NCI-H524 (cell line): ENCODE results near the gene FAM78A.
"Not testable (repeated sequence)": the region's sequence is repeated elsewhere in the genome, so short reads cannot be mapped to it uniquely, and the experiment has no call there.

Source experiments
- DNase-seq, 2 experiments: peaks; one replicate each; lab custom pipeline; 2025; lab: John Stamatoyannopoulos, UW

FAM78A gene

DNA sequence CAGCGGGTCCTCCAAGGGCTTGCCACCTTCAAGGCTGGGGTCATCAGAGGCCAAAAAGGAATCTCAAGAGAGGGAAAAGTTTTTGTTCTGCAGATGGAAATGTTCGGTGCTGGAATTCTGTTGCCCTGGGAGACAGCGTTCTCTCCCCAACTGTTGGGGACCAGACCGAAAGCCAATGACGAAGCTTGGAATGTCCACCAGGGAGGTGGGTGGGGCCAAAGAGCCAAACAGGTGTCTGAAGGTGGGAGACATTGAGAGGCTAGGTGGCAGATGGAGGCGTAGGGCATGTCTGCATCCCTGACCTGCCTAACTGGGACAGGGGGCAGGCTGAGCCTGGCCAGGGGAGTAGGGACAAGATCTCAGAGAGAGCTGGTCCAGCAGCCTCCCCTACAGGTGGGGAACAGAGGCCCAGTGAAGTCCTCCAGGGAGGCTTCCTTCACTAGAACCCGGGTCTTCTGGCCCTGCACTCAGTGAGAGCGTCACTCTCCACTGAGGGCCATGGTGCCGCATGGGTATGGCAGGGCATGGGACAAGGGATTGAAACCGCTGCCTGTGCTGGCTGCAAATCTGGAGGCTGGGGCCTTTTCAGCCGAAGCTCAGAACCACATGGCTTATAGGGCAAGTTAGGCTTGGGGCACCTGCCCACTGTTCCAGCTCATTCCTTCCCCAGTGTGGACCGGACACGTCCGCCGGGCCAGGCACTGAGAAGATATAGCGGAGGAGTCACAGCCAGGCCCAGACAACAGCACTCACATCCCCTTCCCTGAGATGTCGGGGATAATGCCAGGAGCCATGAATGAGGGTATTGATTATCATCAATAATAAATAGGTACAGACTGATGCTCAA is 5.0 kb upstream of the FAM78A start:
- no peak for DNase-seq

DNA sequence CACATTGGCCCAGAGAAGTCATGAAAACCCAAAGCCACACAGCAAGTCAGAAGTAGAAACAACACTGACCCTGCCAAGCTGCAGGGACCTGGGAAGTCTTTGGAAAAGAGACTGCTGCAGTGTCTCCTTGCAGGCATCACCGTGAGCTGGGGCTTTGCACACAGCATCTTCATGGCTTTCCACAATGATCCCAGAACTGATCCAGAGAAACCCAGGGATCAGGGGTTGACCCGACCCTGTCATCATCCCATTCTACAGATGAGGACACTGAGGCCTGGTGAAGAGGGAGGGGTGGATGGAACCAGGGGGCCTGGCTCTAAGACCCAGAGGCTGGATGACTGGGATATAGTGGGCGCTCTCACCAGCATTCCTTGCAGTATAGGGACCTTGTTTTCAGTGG is 4.3 kb upstream of the FAM78A start:
- no peak for DNase-seq

DNA sequence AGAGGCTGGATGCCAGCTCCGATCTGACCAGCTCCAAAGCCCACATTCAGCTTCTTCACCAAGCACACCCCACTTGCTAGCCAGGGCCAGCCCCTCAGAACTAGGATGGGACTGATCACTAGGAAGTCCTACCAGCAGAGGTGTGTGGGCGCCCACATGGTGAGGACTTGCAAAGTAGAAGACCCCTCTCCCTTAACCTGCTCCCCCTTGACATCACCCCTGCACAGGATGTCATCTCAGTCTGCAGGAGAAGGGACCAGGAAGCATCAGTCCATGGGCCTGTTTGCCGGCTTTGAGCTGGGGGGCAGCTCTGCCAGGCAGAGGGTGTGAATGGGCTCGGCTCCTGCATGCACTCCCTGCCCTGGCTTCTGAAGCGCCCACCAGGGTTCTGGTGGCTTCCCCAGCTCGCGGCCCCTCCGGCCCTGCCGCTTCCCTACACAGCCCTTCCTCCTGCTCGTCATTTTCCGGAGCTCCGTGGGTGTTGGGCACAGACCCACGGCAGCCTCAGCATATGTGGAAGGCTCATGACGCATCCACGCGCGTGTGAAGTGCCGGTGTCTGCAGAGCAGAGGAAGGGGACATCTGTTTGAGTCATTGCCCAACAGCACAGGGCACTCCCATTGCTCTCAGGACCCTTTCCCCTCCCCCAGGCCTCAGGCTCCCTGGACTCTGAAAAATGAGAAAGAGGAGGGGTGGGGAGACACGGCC is 3.7 kb upstream of the FAM78A start:
- no peak for DNase-seq

DNA sequence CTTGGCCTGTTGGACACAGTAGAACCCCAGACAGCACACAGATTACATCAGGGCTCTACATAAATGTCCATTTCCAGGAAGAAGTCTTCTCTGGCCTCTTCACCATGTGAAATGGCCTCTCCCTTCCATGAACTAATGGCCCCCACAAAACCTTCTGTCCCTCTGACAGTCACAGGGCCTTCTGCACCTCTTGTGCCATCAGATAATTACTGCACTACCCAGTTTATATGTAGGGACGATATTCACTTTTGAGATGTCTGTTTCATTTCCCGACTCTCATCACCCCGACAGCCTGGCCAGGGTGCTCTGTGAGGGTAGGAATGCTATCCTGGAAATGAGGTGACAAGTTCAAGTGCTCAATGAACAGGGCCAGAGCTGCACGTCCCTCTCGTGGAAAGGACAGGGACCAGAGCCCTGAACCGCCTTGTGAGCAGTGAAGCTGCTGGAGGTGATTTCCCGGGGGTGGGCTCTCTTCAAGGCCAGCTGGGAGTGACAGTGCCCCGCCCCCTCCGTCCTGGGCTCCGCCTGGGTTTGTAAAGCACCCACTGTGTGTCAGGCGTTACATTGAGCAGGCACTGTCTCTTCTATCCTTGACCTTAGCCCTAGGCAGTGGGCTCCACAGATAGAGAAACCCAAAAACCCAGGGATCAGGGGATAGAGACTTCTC is 3.0 kb upstream of the FAM78A start:
- no peak for DNase-seq

DNA sequence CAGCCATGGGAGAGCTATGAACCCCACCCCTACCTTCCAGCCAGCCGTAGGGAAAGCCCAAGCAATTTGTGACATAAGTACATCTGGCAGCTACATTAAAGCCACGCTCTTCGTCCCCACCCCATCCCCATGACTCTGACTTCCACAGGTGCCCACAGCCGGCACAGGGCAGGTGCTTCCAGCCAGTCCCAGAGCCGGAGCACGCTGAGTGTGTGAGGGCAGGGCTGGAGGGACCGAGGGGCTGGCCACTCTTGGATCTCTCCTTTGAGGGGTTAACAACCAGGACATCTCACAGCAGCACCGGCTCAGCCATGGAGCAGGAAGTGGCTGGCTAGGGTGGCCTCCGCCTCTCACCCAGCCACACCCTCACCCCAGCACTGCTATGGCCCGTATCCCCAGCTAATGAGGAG is 2.4 kb upstream of the FAM78A start:
- DNase-seq, result no peak

DNA sequence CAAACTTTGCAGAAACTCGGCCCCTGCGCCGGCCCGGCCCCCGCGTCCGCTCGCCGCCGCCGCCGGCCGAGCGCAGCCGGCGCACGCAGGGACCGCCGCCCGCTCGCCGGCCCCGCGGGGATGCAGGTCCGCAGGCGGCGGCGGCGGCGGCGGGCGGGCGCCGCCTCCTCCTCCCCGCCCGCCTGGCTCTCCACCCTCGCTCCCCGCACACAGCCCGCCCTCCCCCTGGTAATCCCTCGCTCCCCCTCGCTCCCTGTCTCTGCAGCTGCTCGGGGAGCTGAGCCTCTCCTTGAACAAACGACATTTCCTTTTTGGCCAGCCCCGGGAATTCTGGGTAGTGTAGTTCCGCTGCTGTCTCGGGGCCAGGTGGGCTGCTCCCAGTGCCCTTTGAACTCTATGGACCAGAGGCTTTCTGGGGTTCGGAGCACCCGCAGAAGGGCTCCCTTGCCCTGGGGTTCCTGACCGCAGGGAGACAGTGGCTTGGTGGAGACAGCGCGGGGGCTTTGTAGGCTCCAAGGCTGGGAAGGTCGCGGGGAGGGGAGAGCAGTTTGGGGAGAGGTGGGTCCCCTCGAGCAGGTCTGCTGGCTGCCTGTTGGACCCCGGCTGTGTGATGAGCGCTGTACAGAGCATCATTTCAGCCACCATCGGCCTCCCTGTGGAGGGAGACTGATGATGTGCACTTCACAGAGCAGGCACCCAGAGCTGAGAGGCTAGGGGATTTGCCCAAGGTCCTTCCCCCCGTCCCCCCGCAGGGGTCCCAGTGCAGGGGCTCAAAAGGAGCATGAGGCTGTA is 1.8 kb upstream of the FAM78A start:
- peak; percentile 92 to 93 for DNase-seq

DNA sequence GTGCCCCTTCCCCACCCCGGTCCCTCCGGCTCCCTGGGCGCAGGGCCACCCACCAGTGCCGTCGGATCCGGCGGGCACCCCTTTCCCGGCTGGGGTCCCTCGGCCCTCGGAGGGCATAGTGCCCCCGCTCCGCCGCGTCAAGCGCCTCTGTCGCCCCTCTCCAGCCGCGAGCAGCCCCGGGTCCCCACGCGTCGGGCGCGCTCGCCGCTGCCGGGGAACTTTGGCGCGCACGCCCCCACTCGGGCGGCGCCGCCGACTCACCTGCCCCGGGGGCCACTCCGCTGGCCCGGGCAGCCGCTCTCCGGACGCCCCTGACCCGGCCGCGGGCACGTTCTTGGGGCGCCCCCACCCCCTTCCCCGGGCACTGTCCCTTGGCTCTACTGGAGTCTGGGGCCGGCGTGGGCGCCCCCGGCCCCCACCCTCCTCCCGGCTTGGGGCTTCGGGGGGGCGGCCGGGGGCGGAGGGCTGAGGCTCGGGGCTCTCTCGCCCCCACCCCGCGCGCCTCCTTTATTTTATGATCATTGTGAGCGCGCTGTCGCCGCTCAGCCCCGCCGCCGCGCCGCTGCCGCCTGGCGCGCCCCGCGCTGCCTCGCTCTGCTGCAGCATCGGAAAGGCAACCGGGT is 1.1 kb upstream of the FAM78A start:
- DNase-seq, result peak; percentile 43 to 53

DNA sequence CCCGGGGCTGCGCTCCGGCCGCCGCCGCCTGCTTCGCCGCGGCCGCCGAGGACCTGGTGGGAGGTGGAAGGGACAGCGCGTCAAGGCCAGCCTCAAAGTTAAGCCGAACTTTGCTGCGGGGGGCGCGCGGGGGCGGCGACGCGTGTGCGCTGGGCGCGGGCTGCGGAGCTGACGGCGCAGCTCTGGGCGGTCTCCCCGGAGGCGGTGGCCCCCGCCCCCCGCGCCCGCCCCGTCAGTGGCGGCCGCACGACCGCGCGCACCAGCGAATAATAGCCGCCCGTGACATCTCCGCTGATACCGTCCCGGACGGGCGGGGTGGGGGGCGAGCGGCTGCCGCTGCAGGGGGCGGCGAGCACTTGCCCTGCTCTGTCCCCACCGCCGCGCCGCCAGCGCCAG is 579 bp upstream of the FAM78A start:
- no peak for DNase-seq

DNA sequence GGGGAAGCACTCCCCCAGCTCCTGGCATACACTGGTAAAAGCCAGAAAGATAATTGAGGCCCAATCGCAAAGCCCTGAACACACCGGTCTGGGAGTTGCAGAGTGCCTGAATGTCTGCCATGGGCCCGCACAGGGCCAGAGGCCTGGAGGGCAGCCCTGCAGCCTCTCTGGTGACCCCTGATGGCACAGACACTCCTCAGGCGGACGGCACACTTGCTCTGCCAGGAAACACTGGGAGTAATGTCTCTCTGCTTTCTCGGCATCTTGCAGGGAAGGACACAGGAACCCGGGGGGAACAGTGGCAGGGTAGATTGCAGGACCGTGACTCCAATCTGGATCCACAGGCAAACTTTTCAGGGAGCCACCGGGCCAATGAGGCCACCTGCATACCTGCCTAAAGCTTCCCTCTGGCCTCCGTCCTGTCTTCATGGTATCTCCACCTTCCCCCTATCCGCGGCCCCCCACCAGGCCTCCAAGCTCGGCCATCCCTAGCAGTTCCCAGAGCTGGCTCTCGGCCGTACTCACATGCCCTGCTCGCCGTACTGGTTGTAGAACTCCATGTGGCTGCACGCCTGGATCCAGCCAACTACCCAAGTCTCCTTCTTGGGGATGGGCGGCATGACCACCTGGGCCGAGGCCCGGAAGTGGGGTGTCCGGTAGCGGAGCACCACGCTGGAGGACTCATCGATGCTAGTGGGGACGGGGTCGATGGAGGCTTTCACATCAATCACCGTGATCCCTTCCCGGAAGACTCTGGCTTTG is 797 bp downstream of the FAM78A start:
- no peak for DNase-seq

DNA sequence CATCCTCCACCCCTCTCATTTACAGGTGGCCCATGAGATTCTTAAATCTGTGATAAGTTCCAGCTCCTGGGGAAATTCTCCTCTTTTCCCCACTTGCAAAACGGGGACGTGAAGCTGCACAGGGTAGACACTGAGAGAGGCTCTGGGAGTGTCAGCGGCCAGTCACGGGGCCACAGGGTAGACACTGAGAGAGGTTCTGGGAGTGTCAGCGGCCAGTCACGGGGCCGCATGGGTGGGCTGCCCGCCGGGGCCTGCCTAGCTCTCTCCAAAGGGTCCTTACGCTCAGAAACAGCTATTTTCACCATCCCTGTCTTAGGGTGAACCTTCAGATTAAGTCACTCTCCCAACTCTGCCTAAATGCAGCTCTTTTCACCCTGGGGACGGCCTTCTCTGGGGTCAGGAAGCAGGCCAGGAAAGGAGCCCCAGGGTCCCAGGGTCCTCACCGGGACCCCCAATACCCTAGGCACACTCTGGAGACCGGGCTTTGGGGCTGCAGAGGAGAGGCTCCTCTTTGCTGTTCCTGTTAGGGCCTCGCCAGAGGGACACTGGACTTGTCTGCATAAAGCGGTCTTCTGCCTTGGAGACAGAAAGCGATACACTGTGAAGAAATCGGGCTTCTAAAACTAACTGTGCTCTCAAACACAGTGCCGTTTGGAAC is 1.5 kb downstream of the FAM78A start:
- DNase-seq, result no peak

DNA sequence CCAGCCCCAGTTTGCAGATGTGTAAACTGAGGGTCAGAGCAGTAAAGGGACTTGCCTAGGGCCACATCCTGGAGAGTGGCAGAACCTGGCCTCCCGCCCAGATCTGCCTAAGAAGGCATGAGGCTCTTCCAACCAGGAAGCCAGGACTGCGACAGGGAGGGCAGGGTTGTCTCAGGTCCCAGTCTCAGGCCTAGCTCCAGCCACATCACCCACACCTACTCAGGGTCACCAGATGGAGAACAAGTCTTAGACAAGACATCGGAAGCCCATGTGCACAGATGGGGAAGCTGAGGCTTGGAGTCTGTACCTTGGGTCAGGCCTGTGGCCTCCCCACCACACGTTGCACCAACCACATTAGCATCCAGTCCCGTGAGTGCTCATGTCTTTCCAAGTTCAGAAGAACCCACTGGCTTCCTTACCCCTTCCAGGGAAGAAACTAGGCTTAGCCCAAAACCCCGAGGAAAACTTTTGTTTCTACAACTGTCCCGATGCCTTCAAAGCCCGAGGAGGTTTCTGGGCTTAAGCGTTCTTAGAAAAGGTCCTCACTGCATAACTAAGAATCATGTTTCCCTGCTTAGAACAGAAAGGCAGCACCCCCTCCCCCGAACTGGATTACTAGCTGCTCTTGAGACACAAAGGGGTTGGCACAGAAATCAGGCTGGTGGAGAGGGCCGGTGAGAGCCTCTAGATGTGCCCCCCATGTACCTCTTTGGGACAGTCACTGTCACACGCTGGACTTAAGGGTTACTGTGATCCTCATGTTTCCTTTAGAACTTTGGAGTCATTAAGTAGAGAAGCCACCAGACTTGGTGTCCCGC is 2.2 kb downstream of the FAM78A start:
- DNase-seq, result no peak

DNA sequence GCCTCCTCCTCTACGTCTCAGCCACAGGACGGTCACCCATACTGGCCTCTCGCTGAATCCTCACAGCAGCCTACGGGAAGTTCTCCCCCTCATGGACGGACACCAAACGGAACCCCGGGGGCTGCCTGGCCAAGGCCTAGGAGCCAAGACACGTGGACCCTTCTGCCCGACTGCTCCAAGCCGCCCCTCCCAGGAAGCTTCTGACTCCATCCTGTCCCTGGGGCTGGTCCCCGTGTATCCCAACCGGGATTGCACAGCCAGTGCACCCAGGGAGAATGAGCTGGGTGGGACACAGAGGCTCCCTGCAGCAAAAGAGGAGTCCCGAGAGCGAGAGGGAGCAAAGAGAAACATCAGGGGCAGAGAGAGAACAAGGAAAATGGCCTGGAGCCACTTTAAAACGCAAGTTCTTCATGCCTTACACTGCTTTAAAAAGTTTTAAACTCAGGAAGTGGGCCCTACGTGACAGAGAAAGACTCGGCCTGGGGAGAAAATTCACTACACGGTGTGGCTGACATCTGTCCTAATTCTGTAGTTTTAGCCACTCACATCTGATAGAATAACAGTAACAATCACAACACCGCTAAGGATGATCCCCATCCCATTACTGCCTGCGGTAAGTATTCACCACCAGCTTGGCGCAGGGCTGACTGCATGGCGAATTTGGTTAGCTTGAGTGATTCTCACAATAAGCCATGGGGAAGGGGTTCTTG is 3.0 kb downstream of the FAM78A start:
- DNase-seq, result no peak

DNA sequence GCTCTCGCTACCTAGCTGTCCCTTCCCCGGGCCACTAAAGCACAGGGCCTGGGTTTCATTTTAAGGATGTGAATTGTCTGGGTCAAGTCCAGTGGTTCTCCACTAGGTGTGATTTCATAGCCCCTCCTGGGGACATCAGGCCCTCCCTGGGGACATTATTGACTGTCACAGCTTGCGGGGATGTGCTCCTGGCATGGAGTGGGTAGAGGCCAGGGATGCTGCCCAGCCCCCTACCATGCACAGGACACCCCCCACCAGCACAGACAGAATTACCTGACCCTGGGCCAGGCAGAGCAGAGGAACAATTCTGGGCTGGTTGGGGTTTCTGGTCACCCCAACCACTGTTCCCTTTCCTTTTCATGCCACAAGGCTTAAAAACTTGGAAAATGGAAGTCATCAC is 4.1 kb downstream of the FAM78A start:
- DNase-seq, result peak in 1 of 2 experiments; percentile 13

DNA sequence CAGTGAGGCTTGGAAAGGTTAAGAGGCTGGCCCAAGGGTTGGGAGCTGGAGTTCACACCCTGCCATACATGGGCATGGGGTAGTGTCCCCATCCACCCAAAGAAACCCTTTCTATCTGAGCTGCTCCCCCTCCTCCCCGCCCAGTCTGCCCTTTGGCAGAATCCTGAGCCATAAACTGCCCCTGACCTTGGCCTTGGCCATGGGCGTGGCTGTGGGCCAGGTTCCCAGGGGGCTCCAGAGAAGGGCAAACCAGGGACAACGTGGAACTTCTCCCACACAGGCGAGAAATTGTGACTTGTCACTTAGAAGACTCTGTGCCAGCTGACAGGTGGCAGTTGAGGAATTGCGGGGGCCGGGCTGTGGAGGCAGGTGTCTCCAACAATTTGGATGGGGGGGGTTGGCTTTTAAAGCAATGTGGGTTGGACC is 4.8 kb downstream of the FAM78A start:
- DNase-seq, result peak in 1 of 2 experiments; percentile 33

DNA sequence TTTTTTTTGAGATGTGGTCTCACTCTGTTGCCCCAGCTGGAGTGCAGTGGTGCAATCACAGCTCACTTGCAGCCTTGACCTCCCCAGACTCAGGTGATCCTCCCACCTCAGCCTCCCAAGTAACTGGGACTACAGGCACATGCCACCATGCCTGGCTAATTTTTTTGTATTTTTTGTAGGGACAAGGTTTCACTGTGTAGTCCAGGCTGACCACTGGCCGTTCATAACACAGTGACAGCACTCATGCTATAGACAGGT is 5.4 kb downstream of the FAM78A start:
- DNase-seq, result not testable (repeated sequence)

DNA sequence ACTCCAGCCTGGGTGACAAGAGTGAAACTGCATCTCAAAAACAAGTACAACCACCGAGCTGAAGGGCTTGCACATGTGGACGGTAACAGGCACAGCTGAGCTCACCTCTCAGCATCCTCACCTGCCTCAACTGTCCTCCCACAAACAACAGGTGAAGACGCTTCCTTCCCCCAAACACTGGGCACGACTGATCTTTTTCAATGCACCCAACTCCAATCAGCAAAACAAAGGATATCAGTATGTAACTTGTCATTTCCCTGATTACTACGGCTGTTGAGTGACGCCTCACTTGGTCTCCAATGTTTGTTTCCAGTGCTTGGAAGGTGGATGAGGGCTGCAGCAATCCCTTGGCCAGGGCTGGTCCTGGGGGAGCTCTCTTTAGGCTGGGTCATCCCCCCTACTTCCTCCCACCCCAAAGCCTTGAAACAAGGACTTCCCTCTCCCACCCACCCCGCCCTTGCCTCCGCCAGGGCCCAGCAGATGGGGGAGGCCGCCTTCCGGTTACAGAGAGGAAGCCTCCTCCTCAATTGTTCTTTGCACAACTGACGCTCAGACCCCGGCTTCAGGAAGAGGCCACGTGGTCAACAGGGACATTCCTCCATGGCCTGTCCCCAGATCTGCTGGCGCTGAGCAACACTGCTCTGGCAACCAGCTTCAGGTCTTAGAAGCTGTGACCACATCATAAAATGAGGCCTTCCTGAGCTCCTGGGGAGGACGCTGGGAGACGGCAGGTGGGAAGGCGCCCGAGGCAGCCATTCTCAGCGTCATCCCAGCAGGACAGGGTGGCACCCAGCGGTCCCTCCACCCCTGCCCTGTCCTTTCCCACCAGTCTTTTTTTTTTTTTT is 5.9 kb downstream of the FAM78A start:
- no peak for DNase-seq

DNA sequence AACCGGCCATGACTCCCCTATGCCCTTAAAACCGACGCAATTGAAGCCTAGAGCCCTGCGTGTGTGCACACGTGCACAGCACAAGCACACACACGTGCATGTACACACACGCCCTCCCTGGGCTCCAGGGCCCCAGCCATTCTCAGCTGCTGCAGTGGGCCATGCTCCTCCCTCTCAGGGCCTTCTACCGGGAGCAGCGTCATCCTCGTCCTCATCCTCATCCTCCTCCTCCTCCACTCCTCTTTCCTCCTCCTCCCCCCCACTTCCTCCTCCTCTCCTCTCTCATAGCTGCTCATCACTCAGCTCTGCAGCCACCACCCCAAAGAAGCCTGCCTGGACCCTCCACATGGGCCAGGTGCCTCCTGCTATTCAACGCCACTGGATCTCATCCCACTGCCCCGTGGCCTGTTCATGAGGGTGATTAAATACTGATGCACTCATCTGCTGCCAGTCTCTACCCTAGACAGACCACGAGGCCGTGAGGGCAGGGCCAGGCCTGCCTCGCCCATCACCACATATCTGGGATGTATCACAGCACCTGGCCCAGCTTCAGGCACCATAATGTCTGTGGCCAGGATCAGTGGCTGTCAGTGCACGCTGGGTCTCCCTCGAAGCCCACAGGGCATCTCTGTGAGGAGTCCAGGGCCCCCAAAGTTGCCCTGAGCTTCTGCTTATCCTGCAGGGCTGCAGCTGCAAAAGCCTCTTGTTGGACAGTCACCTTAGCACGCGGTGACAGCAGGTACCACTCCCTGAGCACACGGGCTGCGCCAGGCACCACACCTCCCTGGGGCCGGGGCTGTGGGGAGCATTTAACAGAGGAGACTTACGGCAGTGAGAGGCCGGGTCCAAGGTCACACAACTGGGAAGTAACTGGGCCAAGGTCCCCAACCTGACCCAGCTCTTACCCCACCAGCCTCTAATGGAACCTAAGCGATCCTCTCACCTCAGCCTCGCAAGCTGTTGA is 9.8 kb downstream of the FAM78A start:
- no peak for DNase-seq
